Measurements from ENCODE around the gene VPS11.
A peak's percentile ranks its signal among the peaks of the same experiment; 100 is the strongest.

VPS11 gene

DNA sequence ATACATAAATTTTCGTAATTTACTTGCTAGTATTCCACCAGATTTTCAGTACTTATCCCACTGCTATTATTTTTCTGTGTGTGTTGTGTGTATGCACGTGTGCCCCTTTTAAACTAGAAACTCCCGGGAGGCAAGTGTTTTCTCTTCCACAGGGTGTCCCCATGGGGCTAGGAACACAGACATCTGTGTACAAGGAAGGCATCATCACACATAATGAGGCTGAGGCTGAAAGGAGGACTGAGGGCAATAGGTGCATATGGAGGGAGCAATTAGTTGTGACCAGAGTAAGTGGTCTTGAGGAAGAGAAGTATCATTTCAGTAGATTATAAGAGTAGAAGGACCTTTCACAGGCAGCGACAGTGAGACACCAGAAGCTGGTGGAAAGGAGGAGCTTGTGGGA, 36.2 kb downstream of the VPS11 start:
- TF ChIP-seq, protein P1, sequence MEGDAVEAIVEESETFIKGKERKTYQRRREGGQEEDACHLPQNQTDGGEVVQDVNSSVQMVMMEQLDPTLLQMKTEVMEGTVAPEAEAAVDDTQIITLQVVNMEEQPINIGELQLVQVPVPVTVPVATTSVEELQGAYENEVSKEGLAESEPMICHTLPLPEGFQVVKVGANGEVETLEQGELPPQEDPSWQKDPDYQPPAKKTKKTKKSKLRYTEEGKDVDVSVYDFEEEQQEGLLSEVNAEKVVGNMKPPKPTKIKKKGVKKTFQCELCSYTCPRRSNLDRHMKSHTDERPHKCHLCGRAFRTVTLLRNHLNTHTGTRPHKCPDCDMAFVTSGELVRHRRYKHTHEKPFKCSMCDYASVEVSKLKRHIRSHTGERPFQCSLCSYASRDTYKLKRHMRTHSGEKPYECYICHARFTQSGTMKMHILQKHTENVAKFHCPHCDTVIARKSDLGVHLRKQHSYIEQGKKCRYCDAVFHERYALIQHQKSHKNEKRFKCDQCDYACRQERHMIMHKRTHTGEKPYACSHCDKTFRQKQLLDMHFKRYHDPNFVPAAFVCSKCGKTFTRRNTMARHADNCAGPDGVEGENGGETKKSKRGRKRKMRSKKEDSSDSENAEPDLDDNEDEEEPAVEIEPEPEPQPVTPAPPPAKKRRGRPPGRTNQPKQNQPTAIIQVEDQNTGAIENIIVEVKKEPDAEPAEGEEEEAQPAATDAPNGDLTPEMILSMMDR (conservative IDR thresholded peaks at IDR 0.05; ENCODE audit: control insufficient read depth, insufficient read depth, low read depth, low read length): no peak
- DNase-seq (ENCODE audit: low read depth): no peak
- no peak overlapping the region for H3K4me3 ChIP-seq (ENCODE audit: control insufficient read depth, low read depth, low read length)

DNA sequence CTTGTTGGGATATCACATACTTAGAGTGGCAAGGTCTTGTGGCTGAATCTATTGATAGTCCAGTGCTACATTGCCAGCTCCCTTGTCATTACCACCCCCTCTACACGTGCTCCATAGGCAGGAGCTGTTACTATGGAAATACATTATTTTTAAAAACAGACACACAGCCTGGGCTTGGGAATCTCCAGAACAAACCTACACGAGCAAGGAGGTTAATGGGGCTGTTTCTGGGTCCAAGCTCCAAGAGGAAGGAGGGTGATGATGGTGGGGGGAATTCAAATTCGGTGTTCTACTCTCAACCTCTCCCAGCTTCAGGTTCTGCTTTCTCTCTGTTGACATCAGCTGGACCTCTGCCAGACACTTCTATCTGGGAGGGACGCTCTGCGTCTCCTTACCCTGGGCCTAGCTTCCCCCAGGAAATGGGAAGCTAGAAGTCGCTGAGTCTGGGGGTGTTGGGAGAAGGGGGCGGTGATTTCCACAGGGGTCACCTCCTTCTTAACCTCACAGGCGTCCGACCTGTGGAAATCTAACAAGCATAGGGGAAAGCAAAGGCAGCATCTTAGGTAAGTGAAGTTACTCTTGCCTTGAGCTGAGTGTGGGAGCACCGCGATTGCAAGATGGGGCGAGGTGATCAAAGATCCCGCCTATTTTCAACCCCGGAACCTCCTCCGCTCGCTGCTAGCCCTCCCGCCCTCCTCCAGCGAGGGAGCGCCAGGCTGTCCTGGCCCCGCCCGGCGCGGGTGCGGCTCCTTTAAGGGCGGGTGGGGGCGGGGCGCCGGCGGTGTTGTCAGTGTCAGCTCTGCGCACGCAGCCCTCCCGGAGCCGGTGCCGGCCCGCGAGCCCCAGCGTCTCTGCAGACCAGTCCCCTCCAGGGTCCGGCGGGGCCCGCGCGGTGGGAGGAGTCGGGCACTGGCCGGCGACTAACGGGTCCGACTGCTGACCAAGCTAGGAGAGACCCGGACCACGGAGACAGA, 39.2 kb downstream of the VPS11 start, which contains the start of gene C2CD2L:
TSS of gene C2CD2L (plus strand) at position 781 of the 974 bp plus-strand sequence. CDS start 398 bp downstream, outside the sequence.
- DNase-seq (ENCODE audit: low read depth): peak; percentile 86
- TF ChIP-seq, protein P1 (conservative IDR thresholded peaks at IDR 0.05; ENCODE audit: control insufficient read depth, insufficient read depth, low read depth, low read length): no peak
- peak within 1 kb of the TSS; percentile 67 for H3K4me3 ChIP-seq (ENCODE audit: control insufficient read depth, low read depth, low read length)

DNA sequence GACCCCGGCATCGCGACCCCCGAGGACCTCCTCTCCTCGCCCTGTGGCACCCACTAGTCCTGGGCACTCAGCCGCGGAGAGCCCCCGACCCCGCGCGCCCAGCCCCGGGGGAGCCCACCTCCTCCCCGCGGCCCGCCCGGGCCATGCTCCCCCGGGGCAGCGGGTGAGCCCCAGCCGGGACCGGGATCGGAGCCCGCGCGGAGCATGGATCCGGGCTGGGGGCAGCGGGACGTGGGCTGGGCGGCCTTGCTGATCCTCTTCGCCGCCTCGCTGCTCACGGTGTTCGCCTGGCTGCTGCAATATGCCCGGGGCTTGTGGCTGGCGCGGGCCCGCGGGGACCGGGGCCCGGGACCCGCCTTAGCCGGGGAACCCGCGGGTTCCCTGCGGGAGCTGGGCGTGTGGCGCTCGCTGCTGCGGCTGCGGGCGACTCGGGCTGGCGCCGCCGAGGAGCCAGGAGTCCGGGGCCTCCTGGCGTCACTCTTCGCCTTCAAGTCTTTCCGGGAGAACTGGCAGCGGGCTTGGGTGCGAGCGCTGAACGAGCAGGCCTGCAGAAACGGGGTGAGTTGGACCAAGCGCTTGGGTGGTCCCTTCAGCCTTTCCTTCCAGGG, 40.0 kb downstream of the VPS11 start:
- no peak for DNase-seq (ENCODE audit: low read depth)

DNA sequence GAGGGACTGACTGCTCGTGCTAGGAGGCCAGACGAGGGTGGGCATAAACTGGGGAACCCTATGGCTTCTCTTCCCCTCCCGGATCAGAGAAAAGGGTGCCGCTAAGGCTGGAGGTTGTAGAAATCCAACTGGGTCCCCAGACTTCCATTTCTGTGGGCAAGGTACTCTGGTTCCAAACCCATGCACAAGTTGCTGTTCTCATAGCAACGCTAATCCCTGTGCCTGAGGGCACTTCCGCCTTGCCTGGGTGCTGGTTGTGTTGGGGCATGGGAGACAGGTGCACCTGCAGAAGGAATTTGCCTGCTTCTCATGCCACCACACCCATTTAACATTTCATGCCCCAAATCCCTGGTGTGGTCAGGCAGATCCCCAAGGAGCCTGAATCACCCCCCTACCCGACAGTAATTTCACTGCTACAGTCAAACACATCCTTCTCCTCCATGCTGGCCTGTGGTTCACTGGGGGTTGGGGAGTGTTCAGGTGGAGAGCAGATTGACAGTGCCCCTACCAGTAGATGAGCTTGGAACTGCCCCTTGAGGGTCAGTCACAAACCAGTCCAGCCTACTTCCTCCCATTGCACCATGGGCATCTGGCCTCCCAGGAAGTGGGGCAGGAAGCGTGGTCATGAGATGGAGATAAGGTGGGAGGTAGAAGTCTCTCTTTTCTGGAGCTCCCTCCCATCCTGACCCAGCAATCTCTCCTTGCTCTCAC, 40.7 kb downstream of the VPS11 start:
- DNase-seq (ENCODE audit: low read depth): peak; percentile 14
- peak overlapping the region; percentile 67 for H3K4me3 ChIP-seq (ENCODE audit: control insufficient read depth, low read depth, low read length)
- TF ChIP-seq, protein P1 (conservative IDR thresholded peaks at IDR 0.05; ENCODE audit: control insufficient read depth, insufficient read depth, low read depth, low read length): no peak

More for the DNA sequence above, 40.0 kb downstream of the VPS11 start:
- TF ChIP-seq, protein P1 (conservative IDR thresholded peaks at IDR 0.05; ENCODE audit: control insufficient read depth, insufficient read depth, low read depth, low read length): no peak
- peak overlapping the region; percentile 67 for H3K4me3 ChIP-seq (ENCODE audit: control insufficient read depth, low read depth, low read length)

DNA sequence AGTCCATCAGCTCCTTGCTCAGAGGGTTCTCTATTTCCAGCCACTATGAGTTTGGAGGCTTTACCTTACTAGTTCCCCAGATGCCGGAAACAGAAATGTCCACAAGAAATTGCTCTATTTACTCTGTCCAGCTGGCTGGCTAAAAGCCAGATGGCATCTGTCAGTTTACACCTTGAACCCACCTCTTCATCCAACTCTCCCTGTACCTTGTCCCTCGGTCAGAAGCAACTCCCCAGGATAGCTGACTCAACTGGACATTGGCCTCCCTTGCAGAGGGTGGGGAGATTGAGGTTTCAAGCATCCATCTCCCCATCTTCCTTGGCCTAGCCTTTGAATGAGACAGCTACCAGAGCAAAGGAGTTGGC, 41.2 kb downstream of the VPS11 start:
- DNase-seq (ENCODE audit: low read depth): no peak
- TF ChIP-seq, protein P1 (conservative IDR thresholded peaks at IDR 0.05; ENCODE audit: control insufficient read depth, insufficient read depth, low read depth, low read length): no peak
- H3K4me3 ChIP-seq (ENCODE audit: control insufficient read depth, low read depth, low read length): peak overlapping the region; percentile 67

DNA sequence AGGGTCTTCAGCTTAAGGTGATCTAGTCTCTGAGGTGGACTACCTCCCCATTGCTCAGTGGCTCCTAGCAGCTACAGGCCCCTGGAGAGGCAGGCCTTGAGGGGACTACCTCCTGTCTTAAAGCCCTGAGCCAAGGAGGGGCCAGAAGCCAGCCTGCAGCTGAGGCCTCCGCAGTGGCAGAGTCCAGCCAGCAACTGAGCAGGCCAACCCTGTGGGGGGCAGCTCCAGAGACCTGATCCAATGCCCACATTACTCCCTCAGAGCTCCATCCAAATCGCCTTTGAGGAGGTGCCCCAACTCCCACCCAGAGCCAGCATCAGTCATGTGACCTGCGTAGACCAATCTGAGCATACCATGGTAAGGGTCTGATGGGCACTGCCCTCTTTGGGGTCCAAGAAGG, 42.2 kb downstream of the VPS11 start:
- TF ChIP-seq, protein P1 (conservative IDR thresholded peaks at IDR 0.05; ENCODE audit: control insufficient read depth, insufficient read depth, low read depth, low read length): no peak
- no peak for DNase-seq (ENCODE audit: low read depth)
- H3K4me3 ChIP-seq (ENCODE audit: control insufficient read depth, low read depth, low read length): no peak overlapping the region

All from fibroblast of mammary gland (primary cell).